Panc1 (cell line): ENCODE data around the gene CDC42BPA. TPM values are rescaled to one million over a fixed set of nuclear protein-coding genes. Genes with fewer than 3 reads are reported as not detected.

Source experiments
- ATAC-seq: fragments of 200-7000 bp; cut with Tn5 transposase; 2 replicates; pipeline ENCODE4 v1.9.1; 2020; ENCODE audit warnings: mild to moderate bottlenecking, moderate library complexity
- BruUV-seq: library from RNA; stranded (reverse); fragments of 400-500 nt; replicated peaks from 2 replicates; lab custom pipeline; 2021; lab: Mats Ljungman, UMichigan
- CTCF ChIA-PET: fragments of 300-600 bp; sonication (Branson Sonifier 250); formaldehyde crosslinking; loops from one replicate; lab custom pipeline; 2022; ENCODE audit warnings: antibody characterized with exemption; lab: Charles Lee
- POLR2A ChIA-PET: fragments of 300-600 bp; sonication (Branson Sonifier 250); formaldehyde crosslinking; loops from one replicate; lab custom pipeline; 2022; ENCODE audit warnings: antibody characterized with exemption; lab: Charles Lee
- DNase-seq: peaks from one replicate; pipeline ENCODE4 v3.0.0-alpha.2; 2010; ENCODE audit warnings: low read depth, low spot score
- H3K27ac ChIP-seq: 2 replicates; pipeline ENCODE4 v1.5.1; 2011; ENCODE audit warnings: mild to moderate bottlenecking, low read length, inconsistent platforms
- H3K27me3 ChIP-seq: fragments of 200-500 bp; sonication (Bioruptor generic); 2 replicates; pipeline ENCODE4 v1.6.0; 2014; ENCODE audit warnings: low read length, inconsistent platforms; ENCODE audit not compliant: control insufficient read depth, insufficient read depth
- H3K36me3 ChIP-seq: fragments of 200-500 bp; sonication (Bioruptor generic); 2 replicates; pipeline ENCODE4 v1.5.1; 2014; ENCODE audit warnings: inconsistent platforms, mild to moderate bottlenecking, low read length, moderate library complexity; ENCODE audit not compliant: control insufficient read depth, insufficient read depth
- H3K4me1 ChIP-seq: 2 replicates; pipeline ENCODE4 v1.5.1; 2011; ENCODE audit warnings: inconsistent platforms, mild to moderate bottlenecking, low read length, moderate library complexity; ENCODE audit not compliant: control insufficient read depth, insufficient read depth
- H3K4me3 ChIP-seq, 2 experiments: 2 replicates each; pipeline ENCODE4 v1.5.1; 2011 to 2012; ENCODE audit warnings: low read depth in 2 of 2, low read length in 2 of 2, mild to moderate bottlenecking in 2 of 2, inconsistent platforms in 1 of 2, moderate library complexity in 1 of 2
- H3K9me3 ChIP-seq: fragments of 200-500 bp; sonication (Bioruptor generic); 2 replicates; pipeline ENCODE4 v1.5.1; 2014; ENCODE audit warnings: low read depth, mild to moderate bottlenecking, inconsistent platforms, low read length, moderate library complexity; ENCODE audit not compliant: control insufficient read depth, insufficient read depth
- POLR2AphosphoS5 ChIP-seq: IDR thresholded peaks from 2 replicates; pipeline ENCODE4 v1.6.1; 2012; ENCODE audit warnings: mild to moderate bottlenecking, low read depth, low read length, moderate library complexity
- SIN3A ChIP-seq: IDR thresholded peaks from 2 replicates; pipeline ENCODE4 v1.6.1; 2012; ENCODE audit warnings: low read depth, mild to moderate bottlenecking, low read length, moderate library complexity, borderline replicate concordance; ENCODE audit not compliant: insufficient read depth
- TCF7L2 ChIP-seq: IDR thresholded peaks from 2 replicates; pipeline ENCODE4 v1.6.1; 2011; ENCODE audit warnings: mild to moderate bottlenecking, low read depth, low read length, inconsistent platforms
- in situ Hi-C: cut with HindIII; loops from 2 replicates; pipeline ENCODE4 v1.10.0; 2016; ENCODE audit warnings: low sequenced_read_pairs, low pct_unique_long_range_greater_than_20kb
- intact Hi-C: fragments of 100-400 bp; cut with micrococcal nuclease; formaldehyde crosslinking; loops from one replicate; pipeline ENCODE4 v1.10.0; 2022; ENCODE audit not compliant: unreplicated experiment
- total RNA-seq: library from RNA; stranded (reverse); gene quantifications from one replicate; pipeline ENCODE4 v1.2.1, GENCODE V29; 2021; ENCODE audit not compliant: unreplicated experiment
- TF ChIP-seq, protein P1 (sequence below): fragments of 450-650 bp; IDR thresholded peaks from 2 replicates; pipeline ENCODE4 v1.5.1; 2017; ENCODE audit warnings: mild to moderate bottlenecking
- TF ChIP-seq, protein P2 (sequence below), 2 experiments: IDR thresholded peaks; 2 replicates each; pipeline ENCODE4 v1.6.1; 2011 to 2012; ENCODE audit warnings: low read depth in 2 of 2, control low read depth in 1 of 2, low read length in 1 of 2, mild to moderate bottlenecking in 1 of 2, moderate library complexity in 1 of 2; ENCODE audit not compliant: insufficient read depth in 1 of 2

Gene CDC42BPA
- total RNA-seq, 1 experiment from 2014 or later = 32.8 TPM

DNA sequence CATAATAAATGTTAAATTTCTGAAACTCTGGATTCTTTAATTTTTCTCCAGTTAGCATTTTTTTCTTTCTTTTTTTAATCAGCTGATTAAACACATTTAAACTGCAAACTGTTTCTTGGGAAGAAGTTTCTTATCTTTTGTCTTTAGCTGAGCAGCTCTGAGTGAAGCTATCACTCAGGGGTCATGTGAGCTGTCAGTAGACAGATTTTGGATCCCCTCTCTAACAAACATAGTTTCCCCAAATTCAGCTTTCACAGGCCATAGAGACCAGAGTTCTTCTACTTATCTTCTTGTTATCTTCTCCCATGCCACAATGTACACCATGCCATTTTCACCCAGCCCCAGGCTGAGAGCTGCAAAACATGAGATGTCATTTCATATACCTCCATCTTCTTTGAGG is 148.9 kb downstream of the CDC42BPA start:
- Histone ChIP-seq H3K27me3 (no peaks in the 10 kb centered on the region), H3K27ac (no peak overlapping the region), H3K9me3 (no peaks in the 10 kb centered on the region), H3K4me1 (no peaks in the 10 kb centered on the region), H3K4me3 (no peak overlapping the region), H3K36me3 (no peaks in the 10 kb centered on the region; the same call in 1 of the 2 replicates)
- ATAC-seq (no peak), DNase-seq (no peak)
- TF ChIP-seq, protein P1, sequence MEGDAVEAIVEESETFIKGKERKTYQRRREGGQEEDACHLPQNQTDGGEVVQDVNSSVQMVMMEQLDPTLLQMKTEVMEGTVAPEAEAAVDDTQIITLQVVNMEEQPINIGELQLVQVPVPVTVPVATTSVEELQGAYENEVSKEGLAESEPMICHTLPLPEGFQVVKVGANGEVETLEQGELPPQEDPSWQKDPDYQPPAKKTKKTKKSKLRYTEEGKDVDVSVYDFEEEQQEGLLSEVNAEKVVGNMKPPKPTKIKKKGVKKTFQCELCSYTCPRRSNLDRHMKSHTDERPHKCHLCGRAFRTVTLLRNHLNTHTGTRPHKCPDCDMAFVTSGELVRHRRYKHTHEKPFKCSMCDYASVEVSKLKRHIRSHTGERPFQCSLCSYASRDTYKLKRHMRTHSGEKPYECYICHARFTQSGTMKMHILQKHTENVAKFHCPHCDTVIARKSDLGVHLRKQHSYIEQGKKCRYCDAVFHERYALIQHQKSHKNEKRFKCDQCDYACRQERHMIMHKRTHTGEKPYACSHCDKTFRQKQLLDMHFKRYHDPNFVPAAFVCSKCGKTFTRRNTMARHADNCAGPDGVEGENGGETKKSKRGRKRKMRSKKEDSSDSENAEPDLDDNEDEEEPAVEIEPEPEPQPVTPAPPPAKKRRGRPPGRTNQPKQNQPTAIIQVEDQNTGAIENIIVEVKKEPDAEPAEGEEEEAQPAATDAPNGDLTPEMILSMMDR = no peak
- TF ChIP-seq TCF7L2 = no peak
- no peak for TF ChIP-seq POLR2AphosphoS5
- in situ Hi-C loops = no loop called here
- CTCF ChIA-PET = no interaction called here
- no TSS peak for BruUV-seq
- POLR2A ChIA-PET = no interaction called here
- intact Hi-C loops = no loop called here

DNA sequence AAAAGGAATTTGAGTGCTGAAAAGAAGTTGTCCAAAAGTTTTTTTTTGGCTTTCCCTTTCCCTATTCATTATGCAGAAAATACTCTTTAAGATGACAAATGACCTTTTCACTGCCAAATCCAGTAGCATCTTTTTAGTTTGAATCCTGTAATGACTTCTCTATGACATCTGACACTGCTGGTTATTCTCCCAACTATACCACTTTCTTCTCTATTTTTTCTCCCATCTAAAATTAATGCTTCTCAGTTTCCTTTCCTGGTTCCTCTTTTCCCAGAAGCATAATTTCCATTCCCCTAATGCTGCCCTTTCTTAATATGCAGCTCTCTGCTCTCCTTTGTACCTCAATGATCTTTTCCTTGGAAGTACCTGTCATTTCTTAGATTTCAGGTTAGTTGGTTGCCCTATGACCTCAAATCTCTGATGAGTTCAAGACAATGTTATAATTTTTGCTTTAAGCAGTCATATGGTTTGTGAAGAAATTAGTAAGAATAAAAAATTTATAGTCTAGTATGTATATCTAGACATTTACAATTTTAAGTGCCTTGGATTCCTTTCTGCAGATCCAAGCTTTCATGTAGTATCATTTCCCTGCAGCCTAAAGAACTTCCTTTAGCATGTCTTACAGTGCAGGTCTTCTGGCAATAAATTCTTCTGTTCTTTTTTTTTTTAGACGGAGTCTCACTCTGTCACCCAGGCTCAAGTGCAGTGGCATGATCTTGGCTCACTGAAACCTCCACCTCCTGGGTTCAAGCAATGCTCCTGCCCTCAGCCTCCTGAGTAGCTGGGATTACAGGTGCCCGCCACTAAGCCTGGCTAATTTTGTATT is 150.8 kb downstream of the CDC42BPA start:
- in situ Hi-C loops (no loop called here), intact Hi-C loops (no loop called here)
- no peaks in the 10 kb centered on the region for H3K4me1 ChIP-seq
- ChIA-PET CTCF (no interaction called here), POLR2A (no interaction called here)
- no peak overlapping the region for H3K27ac ChIP-seq
- DNase-seq (no peak), ATAC-seq (no peak)
- no peak overlapping the region for H3K4me3 ChIP-seq
- H3K36me3 ChIP-seq = no peaks in the 10 kb centered on the region
- no peaks in the 10 kb centered on the region for H3K9me3 ChIP-seq
- TF ChIP-seq, protein P1 = no peak
- TF ChIP-seq, protein P2, sequence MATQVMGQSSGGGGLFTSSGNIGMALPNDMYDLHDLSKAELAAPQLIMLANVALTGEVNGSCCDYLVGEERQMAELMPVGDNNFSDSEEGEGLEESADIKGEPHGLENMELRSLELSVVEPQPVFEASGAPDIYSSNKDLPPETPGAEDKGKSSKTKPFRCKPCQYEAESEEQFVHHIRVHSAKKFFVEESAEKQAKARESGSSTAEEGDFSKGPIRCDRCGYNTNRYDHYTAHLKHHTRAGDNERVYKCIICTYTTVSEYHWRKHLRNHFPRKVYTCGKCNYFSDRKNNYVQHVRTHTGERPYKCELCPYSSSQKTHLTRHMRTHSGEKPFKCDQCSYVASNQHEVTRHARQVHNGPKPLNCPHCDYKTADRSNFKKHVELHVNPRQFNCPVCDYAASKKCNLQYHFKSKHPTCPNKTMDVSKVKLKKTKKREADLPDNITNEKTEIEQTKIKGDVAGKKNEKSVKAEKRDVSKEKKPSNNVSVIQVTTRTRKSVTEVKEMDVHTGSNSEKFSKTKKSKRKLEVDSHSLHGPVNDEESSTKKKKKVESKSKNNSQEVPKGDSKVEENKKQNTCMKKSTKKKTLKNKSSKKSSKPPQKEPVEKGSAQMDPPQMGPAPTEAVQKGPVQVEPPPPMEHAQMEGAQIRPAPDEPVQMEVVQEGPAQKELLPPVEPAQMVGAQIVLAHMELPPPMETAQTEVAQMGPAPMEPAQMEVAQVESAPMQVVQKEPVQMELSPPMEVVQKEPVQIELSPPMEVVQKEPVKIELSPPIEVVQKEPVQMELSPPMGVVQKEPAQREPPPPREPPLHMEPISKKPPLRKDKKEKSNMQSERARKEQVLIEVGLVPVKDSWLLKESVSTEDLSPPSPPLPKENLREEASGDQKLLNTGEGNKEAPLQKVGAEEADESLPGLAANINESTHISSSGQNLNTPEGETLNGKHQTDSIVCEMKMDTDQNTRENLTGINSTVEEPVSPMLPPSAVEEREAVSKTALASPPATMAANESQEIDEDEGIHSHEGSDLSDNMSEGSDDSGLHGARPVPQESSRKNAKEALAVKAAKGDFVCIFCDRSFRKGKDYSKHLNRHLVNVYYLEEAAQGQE (IDR thresholded peaks at IDR 0.05; ENCODE audit: insufficient read depth in 1 of 2, low read depth in 2 of 2, low read length in 1 of 2) = no peak
- TF ChIP-seq TCF7L2 (no peak), POLR2AphosphoS5 (no peak), SIN3A (no peak)
- H3K27me3 ChIP-seq = no peaks in the 10 kb centered on the region
- no TSS peak for BruUV-seq
